ENCODE data around the gene MAG.

Gene MAG

DNA sequence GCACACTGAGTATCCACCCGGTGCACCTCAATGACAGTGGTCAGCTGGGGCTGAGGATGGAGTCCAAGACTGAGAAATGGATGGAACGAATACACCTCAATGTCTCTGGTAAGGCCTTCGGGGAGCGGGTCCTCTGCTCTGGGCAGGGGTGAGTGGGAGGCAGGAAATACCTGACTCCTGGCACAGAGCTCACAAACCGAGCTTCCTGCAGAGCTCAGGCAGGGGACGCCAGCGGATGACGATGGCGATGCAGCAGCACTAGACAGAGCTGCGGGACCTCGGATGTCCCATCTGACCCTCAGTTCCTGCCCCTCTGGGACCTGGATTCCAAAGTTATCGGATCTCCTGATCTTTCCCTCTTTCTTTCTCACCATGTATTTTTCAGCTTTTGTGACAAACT lies 40.9 kb downstream of the MAG start:
- no peak for DNase-seq (ENCODE audit: low read depth, low spot score)
- Histone ChIP-seq H3K27ac (no peak overlapping the region), H3K4me3 (no peak overlapping the region), H3K36me3 (ENCODE audit: insufficient read depth, low read length) (no peaks in the 10 kb centered on the region), H3K9ac (ENCODE audit: insufficient read length) (no peak overlapping the region), H3K9me3 (ENCODE audit: low read depth, low read length) (no peaks in the 10 kb centered on the region)
- TF ChIP-seq POLR2AphosphoS5 (IDR thresholded peaks at IDR 0.05; ENCODE audit: borderline replicate concordance, low read depth, low read length), result no peak
- no peak for TF ChIP-seq EZH2 (IDR thresholded peaks at IDR 0.05)

DNA sequence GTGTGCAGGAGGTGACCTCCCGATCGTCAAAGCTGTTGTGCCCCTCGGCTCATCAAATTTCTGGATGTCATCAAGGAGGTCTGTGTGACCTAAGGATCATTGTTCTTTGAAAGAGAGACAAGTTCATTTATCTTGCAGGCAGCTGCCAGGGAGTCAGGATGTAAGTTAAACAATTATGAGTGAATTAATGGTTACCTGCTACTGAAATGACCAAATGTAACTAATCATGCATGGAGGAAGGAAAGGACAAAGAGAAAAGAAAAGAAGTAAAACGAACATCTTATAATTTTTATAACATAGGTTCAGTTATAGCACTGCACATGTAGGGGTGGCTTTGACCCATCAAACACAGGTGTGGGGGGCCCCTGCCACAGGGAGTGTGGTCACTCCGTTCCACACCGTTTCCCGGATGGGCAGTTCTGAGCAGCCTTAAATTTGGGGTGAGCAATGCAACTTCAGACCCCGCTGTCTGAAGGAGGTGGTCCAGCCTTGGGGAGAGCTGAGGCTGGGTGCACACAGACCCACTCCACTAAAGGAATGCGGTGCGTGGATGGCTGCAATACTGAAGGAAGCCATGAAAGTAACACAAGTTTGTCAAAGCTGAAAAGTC lies 42.3 kb downstream of the MAG start:
- no peak overlapping the region for H3K27ac ChIP-seq
- DNase-seq (ENCODE audit: low read depth, low spot score), result no peak
- H3K9me3 ChIP-seq (ENCODE audit: low read depth, low read length), result no peaks in the 10 kb centered on the region
- H3K4me3 ChIP-seq, result no peak overlapping the region
- H3K36me3 ChIP-seq (ENCODE audit: insufficient read depth, low read length), result no peaks in the 10 kb centered on the region
- no peak for TF ChIP-seq EZH2 (IDR thresholded peaks at IDR 0.05)
- no peak for TF ChIP-seq POLR2AphosphoS5 (IDR thresholded peaks at IDR 0.05; ENCODE audit: borderline replicate concordance, low read depth, low read length)
- no peak for TF ChIP-seq FOXP2 (optimal IDR thresholded peaks at IDR 0.05; ENCODE audit: control extremely low read depth, extremely low read length, insufficient read depth)
- no peak overlapping the region for H3K9ac ChIP-seq (ENCODE audit: insufficient read length)

DNA sequence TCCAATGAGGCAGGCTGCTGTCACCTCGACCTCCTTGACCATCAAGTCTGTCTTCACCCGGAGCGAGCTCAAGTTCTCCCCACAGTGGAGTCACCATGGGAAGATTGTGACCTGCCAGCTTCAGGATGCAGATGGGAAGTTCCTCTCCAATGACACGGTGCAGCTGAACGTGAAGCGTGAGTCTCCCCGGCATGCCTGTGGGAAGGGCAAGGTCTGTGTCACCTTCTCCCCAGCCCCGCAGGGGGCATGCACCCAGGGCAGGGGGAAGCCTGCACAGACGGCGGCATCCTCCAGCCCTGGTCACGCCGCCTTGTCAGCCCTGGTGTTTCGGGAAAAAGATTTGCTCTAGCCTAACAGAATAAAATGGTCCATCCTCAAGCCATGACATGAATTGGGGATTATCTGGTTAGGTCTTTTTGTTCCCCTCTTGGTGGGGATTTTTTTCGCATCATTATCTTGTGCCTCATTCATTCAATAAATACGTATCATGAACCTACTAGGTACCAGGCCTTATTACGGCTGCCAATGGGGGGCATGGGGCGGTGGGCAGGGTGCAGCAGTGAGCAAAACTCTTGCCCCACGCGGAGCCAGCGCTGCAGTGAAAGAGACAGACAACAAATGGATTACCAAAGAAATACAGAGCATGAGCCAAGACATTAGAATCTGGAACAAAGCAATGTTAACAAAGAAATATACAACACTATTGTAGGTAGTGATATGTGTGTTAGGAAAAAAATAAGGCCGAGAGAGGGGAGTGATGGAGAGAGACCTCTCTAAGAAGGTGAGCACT lies 44.4 kb downstream of the MAG start:
- no peaks in the 10 kb centered on the region for H3K9me3 ChIP-seq (ENCODE audit: low read depth, low read length)
- no peak overlapping the region for H3K4me3 ChIP-seq
- DNase-seq (ENCODE audit: low read depth, low spot score), result no peak
- no peak overlapping the region for H3K9ac ChIP-seq (ENCODE audit: insufficient read length)
- no peaks in the 10 kb centered on the region for H3K36me3 ChIP-seq (ENCODE audit: insufficient read depth, low read length)
- TF ChIP-seq EZH2 (IDR thresholded peaks at IDR 0.05), result no peak
- no peak for TF ChIP-seq FOXP2 (optimal IDR thresholded peaks at IDR 0.05; ENCODE audit: control extremely low read depth, extremely low read length, insufficient read depth)
- TF ChIP-seq POLR2AphosphoS5 (IDR thresholded peaks at IDR 0.05; ENCODE audit: borderline replicate concordance, low read depth, low read length), result no peak
- no peak overlapping the region for H3K27ac ChIP-seq

DNA sequence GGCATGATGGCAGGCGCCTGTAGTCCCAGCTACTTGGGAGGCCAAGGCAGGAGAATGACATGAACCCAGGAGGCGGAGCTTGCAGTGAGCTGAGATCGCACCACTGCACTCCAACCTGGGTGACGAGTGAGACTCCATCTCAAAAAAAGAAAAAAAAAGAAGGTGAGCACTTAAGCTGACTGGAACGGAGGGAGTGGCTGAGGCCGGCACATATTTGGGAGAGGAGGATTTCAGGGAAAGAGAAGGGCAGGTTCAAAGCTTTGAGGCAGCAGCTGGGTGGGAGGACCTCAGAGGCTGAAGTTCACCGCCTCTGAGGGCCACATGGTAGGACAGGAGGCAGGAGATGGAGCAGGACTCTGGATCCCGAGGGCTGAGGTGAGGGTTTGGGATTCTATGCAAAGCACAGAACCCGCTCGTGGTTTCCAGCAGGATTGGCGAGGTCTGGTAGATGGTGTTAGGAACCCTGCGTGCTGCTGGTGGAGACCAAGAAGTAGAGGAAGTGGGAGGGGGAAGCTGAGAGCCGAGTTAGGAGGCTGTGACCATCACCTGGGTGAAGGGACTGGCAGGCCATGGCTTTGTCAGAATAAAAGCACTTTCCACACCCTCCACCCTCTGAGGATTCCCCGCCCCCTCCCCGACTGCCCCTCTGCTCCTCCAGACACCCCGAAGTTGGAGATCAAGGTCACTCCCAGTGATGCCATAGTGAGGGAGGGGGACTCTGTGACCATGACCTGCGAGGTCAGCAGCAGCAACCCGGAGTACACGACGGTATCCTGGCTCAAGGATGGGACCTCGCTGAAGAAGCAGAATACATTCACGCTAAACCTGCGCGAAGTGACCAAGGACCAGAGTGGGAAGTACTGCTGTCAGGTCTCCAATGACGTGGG lies 45.4 kb downstream of the MAG start:
- no peak overlapping the region for H3K4me3 ChIP-seq
- H3K36me3 ChIP-seq (ENCODE audit: insufficient read depth, low read length), result no peaks in the 10 kb centered on the region
- H3K9ac ChIP-seq (ENCODE audit: insufficient read length), result no peak overlapping the region
- no peak overlapping the region for H3K27ac ChIP-seq
- H3K9me3 ChIP-seq (ENCODE audit: low read depth, low read length), result no peaks in the 10 kb centered on the region
- DNase-seq (ENCODE audit: low read depth, low spot score), result no peak
- TF ChIP-seq EZH2 (IDR thresholded peaks at IDR 0.05) (no peak), FOXP2 (optimal IDR thresholded peaks at IDR 0.05; ENCODE audit: control extremely low read depth, extremely low read length, insufficient read depth) (no peak), POLR2AphosphoS5 (IDR thresholded peaks at IDR 0.05; ENCODE audit: borderline replicate concordance, low read depth, low read length) (no peak)

DNA sequence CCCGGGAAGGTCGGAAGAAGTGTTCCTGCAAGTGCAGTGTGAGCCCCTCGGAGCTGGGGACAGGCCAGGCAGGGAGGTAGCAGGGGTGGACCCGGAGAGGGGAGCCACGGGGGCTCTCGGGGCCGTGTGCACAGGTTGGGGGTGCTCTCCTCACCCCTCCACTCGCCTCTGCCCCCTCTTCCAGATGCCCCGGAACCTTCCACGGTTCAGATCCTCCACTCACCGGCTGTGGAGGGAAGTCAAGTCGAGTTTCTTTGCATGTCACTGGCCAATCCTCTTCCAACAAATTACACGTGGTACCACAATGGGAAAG lies 46.0 kb downstream of the MAG start:
- H3K9me3 ChIP-seq (ENCODE audit: low read depth, low read length), result no peaks in the 10 kb centered on the region
- DNase-seq (ENCODE audit: low read depth, low spot score), result no peak
- no peak overlapping the region for H3K4me3 ChIP-seq
- no peak overlapping the region for H3K9ac ChIP-seq (ENCODE audit: insufficient read length)
- no peaks in the 10 kb centered on the region for H3K36me3 ChIP-seq (ENCODE audit: insufficient read depth, low read length)
- no peak for TF ChIP-seq EZH2 (IDR thresholded peaks at IDR 0.05)
- TF ChIP-seq POLR2AphosphoS5 (IDR thresholded peaks at IDR 0.05; ENCODE audit: borderline replicate concordance, low read depth, low read length), result no peak
- H3K27ac ChIP-seq, result no peak overlapping the region

DNA sequence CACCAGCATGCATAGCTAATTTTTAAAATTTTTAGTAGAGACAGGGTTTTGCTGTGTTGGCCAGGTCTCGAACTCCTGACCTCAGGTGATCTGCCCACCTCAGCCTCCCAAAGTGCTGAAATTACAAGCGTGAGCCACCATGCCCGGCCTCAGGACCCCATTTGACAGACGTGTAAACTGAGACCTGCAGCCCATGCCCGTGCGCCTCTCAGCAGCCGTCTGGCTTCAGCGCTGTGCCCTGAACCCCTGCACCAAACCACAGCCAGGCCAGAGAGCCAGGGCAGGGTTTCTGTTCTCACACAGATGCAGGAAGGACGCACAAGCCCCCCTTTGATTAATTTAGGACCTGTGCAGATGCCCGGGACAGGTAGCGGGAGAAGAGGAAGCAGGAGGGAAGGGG lies 48.5 kb downstream of the MAG start:
- H3K9ac ChIP-seq (ENCODE audit: insufficient read length), result no peak overlapping the region
- H3K4me3 ChIP-seq, result no peak overlapping the region
- TF ChIP-seq POLR2AphosphoS5 (IDR thresholded peaks at IDR 0.05; ENCODE audit: borderline replicate concordance, low read depth, low read length) (no peak), EZH2 (IDR thresholded peaks at IDR 0.05) (no peak), FOXP2 (optimal IDR thresholded peaks at IDR 0.05; ENCODE audit: control extremely low read depth, extremely low read length, insufficient read depth) (no peak)
- H3K9me3 ChIP-seq (ENCODE audit: low read depth, low read length), result no peaks in the 10 kb centered on the region
- DNase-seq (ENCODE audit: low read depth, low spot score), result no peak
- no peak overlapping the region for H3K27ac ChIP-seq
- no peaks in the 10 kb centered on the region for H3K36me3 ChIP-seq (ENCODE audit: insufficient read depth, low read length)

DNA sequence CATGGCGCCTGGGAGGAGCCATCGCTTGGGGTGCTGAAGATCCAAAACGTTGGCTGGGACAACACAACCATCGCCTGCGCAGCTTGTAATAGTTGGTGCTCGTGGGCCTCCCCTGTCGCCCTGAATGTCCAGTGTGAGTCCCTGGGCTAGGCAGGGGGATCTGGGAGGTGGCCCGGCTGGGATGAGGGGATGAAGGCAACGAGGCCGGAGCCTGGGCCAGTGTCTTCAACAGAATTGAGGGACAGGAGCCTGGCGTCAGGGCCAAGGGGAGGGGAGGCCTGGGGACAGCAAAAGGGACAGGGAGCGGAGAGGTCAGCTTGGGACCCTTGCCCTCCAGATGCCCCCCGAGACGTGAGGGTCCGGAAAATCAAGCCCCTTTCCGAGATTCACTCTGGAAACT lies 49.0 kb downstream of the MAG start:
- no peak overlapping the region for H3K4me3 ChIP-seq
- H3K9ac ChIP-seq (ENCODE audit: insufficient read length), result no peak overlapping the region
- H3K9me3 ChIP-seq (ENCODE audit: low read depth, low read length), result no peaks in the 10 kb centered on the region
- no peak for DNase-seq (ENCODE audit: low read depth, low spot score)
- H3K27ac ChIP-seq, result no peak overlapping the region
- TF ChIP-seq EZH2 (IDR thresholded peaks at IDR 0.05) (no peak), POLR2AphosphoS5 (IDR thresholded peaks at IDR 0.05; ENCODE audit: borderline replicate concordance, low read depth, low read length) (no peak), FOXP2 (optimal IDR thresholded peaks at IDR 0.05; ENCODE audit: control extremely low read depth, extremely low read length, insufficient read depth) (no peak)
- no peaks in the 10 kb centered on the region for H3K36me3 ChIP-seq (ENCODE audit: insufficient read depth, low read length)

DNA sequence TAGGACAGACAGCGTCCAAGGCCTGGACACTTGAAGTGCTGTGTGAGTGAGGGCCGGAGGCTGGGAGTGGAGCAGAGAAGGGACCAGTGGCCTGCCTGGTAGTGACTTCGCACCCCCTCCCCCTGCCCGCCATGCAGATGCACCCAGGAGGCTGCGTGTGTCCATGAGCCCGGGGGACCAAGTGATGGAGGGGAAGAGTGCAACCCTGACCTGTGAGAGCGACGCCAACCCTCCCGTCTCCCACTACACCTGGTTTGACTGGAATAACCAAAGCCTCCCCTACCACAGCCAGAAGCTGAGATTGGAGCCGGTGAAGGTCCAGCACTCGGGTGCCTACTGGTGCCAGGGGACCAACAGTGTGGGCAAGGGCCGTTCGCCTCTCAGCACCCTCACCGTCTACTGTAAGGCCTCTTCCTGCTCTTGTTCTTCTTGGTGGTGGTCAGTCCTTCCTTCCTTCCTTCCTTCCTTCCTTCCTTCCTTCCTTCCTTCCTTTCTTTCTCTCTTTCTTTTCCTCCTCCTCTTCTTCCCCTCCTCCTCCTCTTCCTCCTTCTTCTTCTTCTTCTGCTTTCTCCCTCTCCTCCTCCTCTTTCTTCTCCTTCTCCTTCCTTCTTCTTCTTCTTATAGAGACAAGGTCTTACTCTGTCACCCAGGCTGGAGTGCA lies 49.7 kb downstream of the MAG start:
- no peak for TF ChIP-seq FOXP2 (optimal IDR thresholded peaks at IDR 0.05; ENCODE audit: control extremely low read depth, extremely low read length, insufficient read depth)
- no peak for TF ChIP-seq POLR2AphosphoS5 (IDR thresholded peaks at IDR 0.05; ENCODE audit: borderline replicate concordance, low read depth, low read length)
- no peak for TF ChIP-seq EZH2 (IDR thresholded peaks at IDR 0.05)

More for the DNA sequence above, 49.7 kb downstream of the MAG start:
- DNase-seq (ENCODE audit: low read depth, low spot score), result no peak
- Histone ChIP-seq H3K9ac (ENCODE audit: insufficient read length) (no peak overlapping the region), H3K36me3 (ENCODE audit: insufficient read depth, low read length) (no peaks in the 10 kb centered on the region), H3K27ac (no peak overlapping the region), H3K4me3 (no peak overlapping the region), H3K9me3 (ENCODE audit: low read depth, low read length) (no peaks in the 10 kb centered on the region)

Data from SK-N-MC (cell line).